ENCODE data around the gene DPF1.

DPF1 gene

GRCh38 chr19:38251564-38252051 lies 27.6 kb upstream of the DPF1 start (continued):
- TF ChIP-seq ZNF677 (tag by site-specific recombination; IDR thresholded peaks at IDR 0.05), result no peak
- no peak for TF ChIP-seq PBX3 (CRISPR knock-in tag; IDR thresholded peaks at IDR 0.05)
- TF ChIP-seq ZBTB21 (tag by site-specific recombination; IDR thresholded peaks at IDR 0.05), result peak; percentile 20
- TF ChIP-seq WT1 (tag by site-specific recombination; IDR thresholded peaks at IDR 0.05), result peak; percentile 37; the same call in 1 of the 2 replicates
- TF ChIP-seq ZNF792 (tag by site-specific recombination; IDR thresholded peaks at IDR 0.05), result no peak
- TF ChIP-seq ZBTB1 (tag by site-specific recombination; IDR thresholded peaks at IDR 0.05), result no peak; the same call in 1 of the 2 replicates
- TF ChIP-seq ZSCAN16 (tag by site-specific recombination; IDR thresholded peaks at IDR 0.05), result no peak
- TF ChIP-seq PRDM1 (tag by site-specific recombination; IDR thresholded peaks at IDR 0.05), result peak; percentile 89
- TF ChIP-seq ZNF223 (tag by site-specific recombination; IDR thresholded peaks at IDR 0.05), result no peak

GRCh38 chr19:38250821-38251563 lies 27.0 kb upstream of the DPF1 start:
- Histone ChIP-seq H3K9me3 (ENCODE audit: control insufficient read depth, insufficient read depth, low read depth, low read length) (no peaks in the 10 kb centered on the region), H3K36me3 (ENCODE audit: control insufficient read depth in 2 of 2, insufficient read depth in 1 of 2, low read length in 2 of 2) (no peaks in the 10 kb centered on the region), H3K4me1 (ENCODE audit: control insufficient read depth, insufficient read depth, low read length) (peaks cover 19% of the 10 kb centered on the region), H3K4me3 (ENCODE audit: low read depth, low read length) (no peak overlapping the region), H3K27ac (ENCODE audit: extremely low read depth, low read depth, low read length) (no peak overlapping the region)
- ChIA-PET POLR2A (interaction anchor here (0.7 to 2.0 kb wide), 4 partner anchors 11 to 136 kb away, joined by 3 to 8 read pairs (median 4); partner anchors contain the start of genes PSMD8 and SPINT2), CTCF (interaction anchor here (0.6 to 3.2 kb wide), 14 partner anchors 8 to 479 kb away, joined by 3 to 21 read pairs (median 4); partner anchors contain the start of genes CATSPERG and SPINT2)
- TF ChIP-seq ZNF335 (tag by site-specific recombination; conservative IDR thresholded peaks at IDR 0.05) (no peak), GLIS2 (tag by site-specific recombination; IDR thresholded peaks at IDR 0.05) (peak; percentile 48; the same call in 1 of the 2 replicates), GLIS1 (tag by site-specific recombination; IDR thresholded peaks at IDR 0.05) (peak; percentile 70), KLF1 (tag by site-specific recombination; IDR thresholded peaks at IDR 0.05) (peak; percentile 7; the same call in 1 of the 2 replicates), ZNF488 (tag by site-specific recombination; IDR thresholded peaks at IDR 0.05) (no peak), ZNF404 (tag by site-specific recombination; IDR thresholded peaks at IDR 0.05) (no peak), ZNF223 (tag by site-specific recombination; IDR thresholded peaks at IDR 0.05) (no peak), KLF9 (tag by site-specific recombination; IDR thresholded peaks at IDR 0.05; ENCODE audit: low read depth) (no peak), ZNF510 (tag by site-specific recombination; IDR thresholded peaks at IDR 0.05; ENCODE audit: insufficient replicate concordance) (no peak), KLF16 (tag by site-specific recombination; IDR thresholded peaks at IDR 0.05) (no peak), REST (tag by site-specific recombination; IDR thresholded peaks at IDR 0.05) (peak; percentile 69; the same call in 1 of the 2 replicates), ZNF341 (tag by site-specific recombination; IDR thresholded peaks at IDR 0.05; ENCODE audit: low read depth) (peak; percentile 84), PRDM1 (tag by site-specific recombination; IDR thresholded peaks at IDR 0.05) (no peak), ZNF391 (tag by site-specific recombination; IDR thresholded peaks at IDR 0.05; ENCODE audit: borderline replicate concordance, low read depth) (0 out of 2 replicates have a peak, but pooled peaks have one; percentile 13), ZIC2 (tag by site-specific recombination; IDR thresholded peaks at IDR 0.05) (peak; percentile 53), ZNF140 (tag by site-specific recombination; IDR thresholded peaks at IDR 0.05) (no peak)
- TF ChIP-seq, protein P1, sequence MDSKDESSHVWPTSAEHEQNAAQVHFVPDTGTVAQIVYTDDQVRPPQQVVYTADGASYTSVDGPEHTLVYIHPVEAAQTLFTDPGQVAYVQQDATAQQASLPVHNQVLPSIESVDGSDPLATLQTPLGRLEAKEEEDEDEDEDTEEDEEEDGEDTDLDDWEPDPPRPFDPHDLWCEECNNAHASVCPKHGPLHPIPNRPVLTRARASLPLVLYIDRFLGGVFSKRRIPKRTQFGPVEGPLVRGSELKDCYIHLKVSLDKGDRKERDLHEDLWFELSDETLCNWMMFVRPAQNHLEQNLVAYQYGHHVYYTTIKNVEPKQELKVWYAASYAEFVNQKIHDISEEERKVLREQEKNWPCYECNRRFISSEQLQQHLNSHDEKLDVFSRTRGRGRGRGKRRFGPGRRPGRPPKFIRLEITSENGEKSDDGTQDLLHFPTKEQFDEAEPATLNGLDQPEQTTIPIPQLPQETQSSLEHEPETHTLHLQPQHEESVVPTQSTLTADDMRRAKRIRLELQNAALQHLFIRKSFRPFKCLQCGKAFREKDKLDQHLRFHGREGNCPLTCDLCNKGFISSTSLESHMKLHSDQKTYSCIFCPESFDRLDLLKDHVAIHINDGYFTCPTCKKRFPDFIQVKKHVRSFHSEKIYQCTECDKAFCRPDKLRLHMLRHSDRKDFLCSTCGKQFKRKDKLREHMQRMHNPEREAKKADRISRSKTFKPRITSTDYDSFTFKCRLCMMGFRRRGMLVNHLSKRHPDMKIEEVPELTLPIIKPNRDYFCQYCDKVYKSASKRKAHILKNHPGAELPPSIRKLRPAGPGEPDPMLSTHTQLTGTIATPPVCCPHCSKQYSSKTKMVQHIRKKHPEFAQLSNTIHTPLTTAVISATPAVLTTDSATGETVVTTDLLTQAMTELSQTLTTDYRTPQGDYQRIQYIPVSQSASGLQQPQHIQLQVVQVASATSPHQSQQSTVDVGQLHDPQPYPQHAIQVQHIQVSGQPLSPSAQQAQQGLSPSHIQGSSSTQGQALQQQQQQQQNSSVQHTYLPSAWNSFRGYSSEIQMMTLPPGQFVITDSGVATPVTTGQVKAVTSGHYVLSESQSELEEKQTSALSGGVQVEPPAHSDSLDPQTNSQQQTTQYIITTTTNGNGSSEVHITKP (tag by site-specific recombination; IDR thresholded peaks at IDR 0.05), result peak; percentile 63
- TF ChIP-seq, protein P2, sequence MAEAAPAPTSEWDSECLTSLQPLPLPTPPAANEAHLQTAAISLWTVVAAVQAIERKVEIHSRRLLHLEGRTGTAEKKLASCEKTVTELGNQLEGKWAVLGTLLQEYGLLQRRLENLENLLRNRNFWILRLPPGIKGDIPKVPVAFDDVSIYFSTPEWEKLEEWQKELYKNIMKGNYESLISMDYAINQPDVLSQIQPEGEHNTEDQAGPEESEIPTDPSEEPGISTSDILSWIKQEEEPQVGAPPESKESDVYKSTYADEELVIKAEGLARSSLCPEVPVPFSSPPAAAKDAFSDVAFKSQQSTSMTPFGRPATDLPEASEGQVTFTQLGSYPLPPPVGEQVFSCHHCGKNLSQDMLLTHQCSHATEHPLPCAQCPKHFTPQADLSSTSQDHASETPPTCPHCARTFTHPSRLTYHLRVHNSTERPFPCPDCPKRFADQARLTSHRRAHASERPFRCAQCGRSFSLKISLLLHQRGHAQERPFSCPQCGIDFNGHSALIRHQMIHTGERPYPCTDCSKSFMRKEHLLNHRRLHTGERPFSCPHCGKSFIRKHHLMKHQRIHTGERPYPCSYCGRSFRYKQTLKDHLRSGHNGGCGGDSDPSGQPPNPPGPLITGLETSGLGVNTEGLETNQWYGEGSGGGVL (tag by site-specific recombination; IDR thresholded peaks at IDR 0.05), result peak; percentile 94

Data from HEK293 (cell line).